ENCODE results near the gene TSPYL4.
"Not testable (repeated sequence)": the region's sequence is repeated elsewhere in the genome, so short reads cannot be mapped to it uniquely, and the experiment has no call there.

Gene TSPYL4

DNA sequence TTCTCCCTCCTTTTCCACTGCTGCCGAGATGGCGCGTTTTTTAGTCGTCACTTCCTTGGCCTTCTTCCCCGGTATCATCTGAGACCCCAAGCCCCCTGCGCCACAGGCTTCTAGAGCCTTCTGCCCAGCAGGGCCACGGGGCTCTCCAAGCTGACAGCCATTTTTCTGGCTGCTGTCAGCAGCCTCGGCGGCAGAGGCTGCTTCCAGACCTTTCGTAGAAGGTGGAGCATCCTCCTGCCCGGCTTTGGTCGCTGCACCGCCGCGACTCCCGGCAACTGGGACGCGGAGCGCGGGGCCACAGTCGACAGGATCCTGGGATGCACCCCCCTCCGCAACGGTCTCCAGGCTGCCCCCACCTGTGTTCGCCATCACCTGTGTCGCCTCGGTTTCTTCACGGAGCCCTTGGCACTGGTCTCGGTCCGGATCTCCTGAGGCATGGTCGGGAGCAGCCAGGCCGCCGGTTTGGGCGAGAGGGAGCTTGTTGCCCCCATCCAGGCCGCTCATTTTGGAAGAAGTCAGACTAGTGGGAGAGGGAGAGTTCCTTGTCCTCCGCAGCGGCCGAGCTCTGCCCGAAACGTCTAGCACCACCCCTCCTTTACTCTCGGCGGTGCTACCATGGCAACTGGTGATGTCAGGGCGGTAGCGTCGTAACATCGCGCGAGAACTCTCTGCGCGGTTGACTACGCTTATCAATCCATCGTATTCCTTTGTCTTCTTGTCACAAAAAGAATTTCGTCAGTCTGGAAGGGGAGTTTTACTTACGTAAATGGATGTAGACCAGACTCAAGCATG lies at the start of gene TSPYL4:
TSPYL4 (minus strand) TSS at position 571 of the 792 bp plus-strand sequence; CDS start at position 504, 67 bp downstream.
- peak; percentile 83 to 89 for DNase-seq

DNA sequence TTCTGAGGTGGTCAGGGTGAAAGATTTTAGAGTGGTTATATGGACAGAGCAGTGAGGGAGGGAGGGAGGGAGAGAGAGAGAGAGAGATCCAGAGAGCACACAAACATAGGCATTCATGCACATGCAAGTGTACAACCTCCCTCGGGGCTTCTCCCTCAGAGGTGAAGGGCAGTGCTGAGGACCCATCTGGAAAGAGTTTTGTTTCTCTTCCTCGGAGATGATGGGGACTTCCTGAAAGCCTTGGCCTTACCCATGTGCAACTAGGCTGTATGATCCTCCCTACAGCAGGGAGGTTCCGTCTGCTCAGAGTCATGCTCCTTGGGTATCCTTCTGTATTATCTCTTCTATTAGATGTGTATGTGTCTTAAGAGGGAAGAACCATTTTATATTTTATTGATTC lies 47.2 kb upstream of the TSPYL4 start:
- DNase-seq: no peak

DNA sequence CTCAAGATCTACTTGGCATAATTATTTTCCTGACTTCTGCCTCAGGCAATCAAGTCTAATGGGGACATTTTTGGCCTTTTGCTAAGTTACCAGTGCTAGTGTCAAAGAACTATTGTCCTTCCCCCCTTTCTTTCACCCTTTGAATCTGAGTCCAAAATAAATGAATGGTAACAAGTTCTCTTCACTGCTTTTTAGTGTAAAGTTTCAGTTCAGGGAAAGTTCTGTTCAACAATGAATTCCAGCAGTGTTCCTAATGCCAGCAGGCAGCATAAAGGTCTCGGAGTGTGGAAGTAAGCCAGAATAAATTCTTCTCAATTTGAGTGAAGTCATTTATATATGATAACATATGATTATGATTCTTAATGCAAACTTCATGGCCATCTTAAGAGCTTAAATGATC lies 46.7 kb upstream of the TSPYL4 start:
- DNase-seq: no peak

DNA sequence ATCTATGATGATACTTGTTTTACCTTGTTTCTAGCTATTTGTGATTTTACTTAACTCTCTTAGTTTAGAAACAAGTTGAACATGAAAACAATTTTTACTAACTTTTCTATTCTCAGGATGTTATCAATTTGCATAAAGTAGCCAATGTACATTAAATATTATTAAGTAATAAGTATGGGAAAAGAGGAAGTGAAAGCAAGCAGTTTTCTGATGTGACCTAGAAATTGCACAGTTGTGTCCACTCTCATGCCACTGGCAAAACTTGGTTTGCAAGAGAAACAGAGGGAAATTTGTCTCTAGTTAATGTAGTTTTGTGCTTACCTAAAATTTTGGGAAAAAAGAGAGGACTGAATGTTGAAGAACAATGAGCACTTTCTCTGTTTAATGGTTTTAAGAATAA lies 45.1 kb upstream of the TSPYL4 start:
- no peak for DNase-seq

DNA sequence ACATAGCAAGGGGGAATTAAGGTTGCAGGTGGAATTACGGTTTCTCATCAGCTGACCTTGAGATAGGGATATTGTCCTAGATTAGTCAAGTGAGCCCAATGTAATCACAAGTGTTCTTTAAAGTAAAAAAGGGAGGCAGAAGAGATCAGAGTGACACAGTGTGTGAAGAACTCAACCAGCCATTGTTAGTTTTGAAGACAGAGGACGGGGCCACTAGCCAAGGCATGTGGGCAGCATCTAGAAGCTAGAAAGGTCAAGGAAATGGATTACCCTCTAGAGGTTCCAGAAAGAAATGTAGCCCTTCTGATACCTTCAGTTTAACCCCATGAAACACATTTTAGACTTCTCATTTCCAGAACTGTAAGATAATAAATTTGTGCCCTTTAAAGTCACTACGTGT lies 44.4 kb upstream of the TSPYL4 start:
- no peak for DNase-seq

DNA sequence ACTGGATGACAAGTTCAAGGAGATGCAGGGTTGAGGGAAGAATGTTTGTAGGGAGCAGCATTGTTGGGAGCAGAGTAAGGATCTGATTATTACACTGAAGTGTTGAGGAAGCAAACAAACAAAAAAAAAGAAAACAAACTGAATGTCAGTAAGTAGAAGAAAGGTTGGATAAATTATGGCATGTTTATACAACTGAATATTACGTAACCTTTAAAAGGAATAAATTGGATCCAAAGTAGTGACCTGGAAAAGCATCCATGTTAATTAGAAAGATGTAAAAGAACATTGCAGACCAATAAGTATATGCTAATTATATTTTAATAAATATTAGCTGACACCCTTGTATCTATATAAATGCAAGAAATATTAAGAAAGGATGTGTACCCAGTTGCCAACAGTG lies 38.7 kb upstream of the TSPYL4 start:
- DNase-seq: no peak

DNA sequence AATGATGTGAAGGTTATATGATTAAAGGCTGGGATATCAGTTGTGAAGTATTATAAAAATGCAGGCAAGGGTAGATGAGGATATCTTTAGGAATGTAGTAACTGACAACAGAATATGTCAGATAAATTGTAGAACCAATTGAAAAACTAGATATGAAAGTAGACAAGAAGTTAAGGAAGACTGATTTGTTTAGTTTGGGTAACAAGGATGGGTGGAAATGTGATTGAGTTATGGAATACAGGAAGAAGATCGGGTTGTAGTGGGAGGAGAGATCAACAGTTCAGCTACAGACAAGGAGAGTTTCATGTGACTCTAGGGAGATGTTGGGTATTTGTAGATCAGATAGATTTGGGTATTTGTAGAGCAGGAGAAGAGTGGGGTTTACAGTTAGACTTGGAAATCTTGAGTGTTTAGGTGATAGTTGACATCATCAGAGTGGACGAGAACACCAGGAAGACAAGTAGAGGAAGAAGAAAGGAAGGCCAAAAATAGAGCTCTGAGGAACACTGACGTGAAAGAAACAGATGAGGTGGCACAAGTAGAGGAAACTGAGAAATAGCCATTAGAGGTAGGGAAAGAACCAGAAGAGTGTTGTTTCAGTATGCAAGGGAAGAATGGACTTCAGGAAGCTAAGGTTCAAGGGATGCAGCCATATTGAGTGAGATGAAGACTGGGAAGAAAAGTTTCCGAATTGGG lies 38.0 kb upstream of the TSPYL4 start:
- DNase-seq: no peak

DNA sequence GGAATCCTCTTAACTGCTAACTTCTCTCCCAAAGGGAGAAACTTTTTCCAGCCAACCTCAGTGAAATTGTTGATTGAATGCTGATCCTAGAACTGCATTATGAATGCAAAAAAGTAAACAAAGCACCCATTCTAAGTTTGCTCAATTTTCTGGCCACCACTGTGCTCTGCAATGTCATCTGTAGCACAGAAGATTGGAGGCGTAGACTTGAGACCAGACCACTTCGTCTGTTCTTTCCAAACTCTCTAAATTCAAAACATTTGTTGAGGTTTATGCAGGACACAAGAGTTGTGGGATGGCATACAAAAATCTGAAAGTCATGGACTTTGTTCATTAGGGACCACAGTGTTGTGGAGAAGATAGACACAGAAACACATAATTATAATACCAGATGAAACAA lies 36.9 kb upstream of the TSPYL4 start:
- DNase-seq: no peak

DNA sequence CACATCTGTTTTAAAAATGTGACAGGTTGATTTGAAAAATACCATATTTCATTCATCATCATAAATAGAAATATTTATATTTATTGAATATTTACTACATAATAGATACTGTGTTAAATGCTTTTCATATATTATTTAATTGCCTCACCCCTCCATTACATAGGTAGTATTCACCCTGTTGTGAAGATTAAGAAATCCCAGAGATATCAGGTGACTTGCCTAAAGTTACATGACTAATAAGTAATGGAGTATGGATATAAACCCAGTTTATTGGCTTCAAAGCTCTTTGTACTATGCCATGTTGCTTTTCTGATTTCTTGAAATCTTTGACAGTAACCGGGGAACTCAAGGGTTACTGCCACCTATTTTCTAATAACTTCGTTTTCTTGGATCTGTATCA lies 36.0 kb upstream of the TSPYL4 start:
- DNase-seq: no peak

DNA sequence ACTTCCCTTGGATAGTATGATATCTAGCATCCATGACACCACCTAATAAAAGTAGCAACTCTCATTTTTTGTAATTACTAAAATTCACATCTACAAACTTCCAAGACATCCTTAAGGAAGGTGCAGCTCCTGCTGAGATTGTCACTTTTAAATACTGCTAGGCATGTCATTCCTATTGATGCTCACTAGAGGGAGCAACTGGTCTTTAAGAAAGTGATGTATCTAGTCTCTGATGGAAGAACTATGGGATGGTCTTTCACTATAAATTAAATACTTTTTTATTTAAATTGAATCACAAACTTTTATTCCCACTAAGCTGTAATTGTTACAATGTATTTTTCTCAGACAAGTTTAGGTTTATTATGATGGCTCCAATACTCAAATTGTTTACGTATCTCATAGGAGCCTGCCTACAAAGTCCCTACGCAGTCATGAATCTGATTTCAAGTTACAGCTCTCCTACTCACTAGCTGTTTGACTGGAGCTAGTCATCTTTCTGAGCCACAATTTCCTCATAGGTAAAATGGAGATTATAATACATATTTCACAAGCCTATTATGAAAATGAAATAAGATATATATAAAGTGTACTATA lies 33.9 kb upstream of the TSPYL4 start:
- DNase-seq: no peak

DNA sequence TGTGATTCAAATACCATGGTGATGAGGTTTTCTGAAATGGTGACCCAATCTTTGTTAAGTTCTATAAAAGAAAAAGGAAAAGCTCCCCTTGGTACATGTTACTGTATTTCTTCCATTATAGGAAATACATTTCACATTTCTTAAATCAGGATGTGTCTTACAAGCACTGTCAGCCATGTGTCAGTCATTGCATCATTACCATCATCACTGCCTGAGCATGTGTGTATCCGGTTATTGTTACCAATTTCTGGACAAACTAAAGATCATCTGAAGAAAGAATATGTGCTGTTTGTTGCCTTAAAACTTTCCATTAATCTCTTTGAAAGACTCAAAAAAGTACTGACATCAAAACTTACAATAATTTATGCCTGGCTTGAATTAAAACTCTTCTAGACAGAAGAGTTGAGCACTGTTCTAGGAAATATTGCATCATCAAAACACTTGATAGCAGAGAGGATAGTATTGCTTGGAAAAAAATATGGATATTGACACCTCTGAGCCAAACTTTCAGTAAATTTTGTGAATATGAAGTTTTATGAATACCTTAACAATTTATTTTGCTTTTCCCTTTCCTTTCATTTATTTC lies 33.0 kb upstream of the TSPYL4 start:
- no peak for DNase-seq

DNA sequence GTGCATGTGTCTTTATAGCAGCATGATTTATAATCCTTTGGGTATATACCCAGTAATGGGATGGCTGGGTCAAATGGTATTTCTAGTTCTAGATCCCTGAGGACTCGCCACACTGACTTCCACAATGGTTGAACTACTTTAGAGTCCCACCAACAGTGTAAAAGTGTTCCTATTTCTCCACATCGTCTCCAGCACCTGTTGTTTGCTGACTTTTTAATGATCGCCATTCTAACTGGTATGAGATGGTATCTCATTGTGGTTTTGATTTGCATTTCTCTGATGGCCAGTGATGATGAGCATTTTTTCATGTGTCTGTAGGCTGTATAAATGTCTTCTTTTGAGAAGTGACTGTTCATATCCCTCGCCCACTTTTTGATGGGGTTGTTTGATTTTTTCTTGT lies 31.1 kb upstream of the TSPYL4 start:
- not testable (repeated sequence) for DNase-seq

DNA sequence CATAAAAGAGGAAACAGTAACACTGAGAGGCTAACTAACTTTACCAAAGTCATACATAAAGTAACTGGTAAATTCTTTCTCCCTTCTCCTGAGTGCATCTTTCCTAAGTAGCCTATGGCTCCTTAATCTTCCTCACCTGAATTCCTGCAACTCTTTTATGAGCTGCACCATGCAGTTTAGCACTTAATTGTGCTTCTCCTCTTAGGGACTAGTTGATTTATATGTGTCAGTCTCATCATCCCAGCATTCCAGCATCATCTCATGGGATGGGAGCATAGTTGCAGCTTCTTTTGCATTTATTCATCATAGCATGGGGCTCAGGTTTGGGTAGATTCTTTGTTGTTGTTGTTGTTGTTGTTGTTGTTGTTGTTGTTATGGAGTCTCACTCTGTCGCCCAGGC lies 29.3 kb upstream of the TSPYL4 start:
- no peak for DNase-seq

DNA sequence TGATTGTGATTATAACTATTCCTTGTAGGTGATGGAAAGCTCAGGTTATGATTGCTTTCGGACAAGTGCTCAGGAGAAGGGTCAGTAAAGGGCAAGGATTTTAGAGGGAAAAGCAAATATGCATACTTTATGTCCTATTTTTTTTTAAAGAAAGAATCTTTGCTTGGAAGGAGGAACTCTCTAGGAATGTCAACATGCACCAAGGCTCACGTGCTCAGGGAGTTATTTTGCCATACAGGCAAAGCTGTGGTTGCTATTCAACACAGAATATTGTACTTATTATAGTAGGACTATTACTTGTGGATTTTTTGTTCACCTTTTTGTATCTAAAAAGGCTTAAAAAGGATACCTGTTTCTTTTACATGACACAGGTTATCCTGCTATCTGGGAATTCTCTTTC lies 28.8 kb upstream of the TSPYL4 start:
- no peak for DNase-seq

DNA sequence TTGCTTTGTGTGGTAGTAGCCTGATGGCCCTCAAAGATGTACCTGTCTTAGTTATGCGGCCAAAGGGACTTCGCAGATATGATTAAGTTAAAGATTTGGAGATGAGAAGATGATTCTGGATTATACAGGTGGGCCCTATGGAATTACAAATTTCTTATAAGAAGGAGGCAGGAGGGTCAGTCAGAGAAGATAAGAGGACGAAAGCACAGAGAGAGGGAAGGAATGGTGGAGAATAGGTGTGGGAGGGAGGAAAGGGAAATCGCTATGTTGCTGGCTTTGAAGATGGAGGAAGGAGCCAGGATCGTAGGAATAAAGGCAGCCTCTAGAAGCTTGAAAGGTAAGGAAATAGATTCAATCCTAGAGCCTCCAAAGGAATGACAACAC lies 27.1 kb upstream of the TSPYL4 start:
- no peak for DNase-seq

DNA sequence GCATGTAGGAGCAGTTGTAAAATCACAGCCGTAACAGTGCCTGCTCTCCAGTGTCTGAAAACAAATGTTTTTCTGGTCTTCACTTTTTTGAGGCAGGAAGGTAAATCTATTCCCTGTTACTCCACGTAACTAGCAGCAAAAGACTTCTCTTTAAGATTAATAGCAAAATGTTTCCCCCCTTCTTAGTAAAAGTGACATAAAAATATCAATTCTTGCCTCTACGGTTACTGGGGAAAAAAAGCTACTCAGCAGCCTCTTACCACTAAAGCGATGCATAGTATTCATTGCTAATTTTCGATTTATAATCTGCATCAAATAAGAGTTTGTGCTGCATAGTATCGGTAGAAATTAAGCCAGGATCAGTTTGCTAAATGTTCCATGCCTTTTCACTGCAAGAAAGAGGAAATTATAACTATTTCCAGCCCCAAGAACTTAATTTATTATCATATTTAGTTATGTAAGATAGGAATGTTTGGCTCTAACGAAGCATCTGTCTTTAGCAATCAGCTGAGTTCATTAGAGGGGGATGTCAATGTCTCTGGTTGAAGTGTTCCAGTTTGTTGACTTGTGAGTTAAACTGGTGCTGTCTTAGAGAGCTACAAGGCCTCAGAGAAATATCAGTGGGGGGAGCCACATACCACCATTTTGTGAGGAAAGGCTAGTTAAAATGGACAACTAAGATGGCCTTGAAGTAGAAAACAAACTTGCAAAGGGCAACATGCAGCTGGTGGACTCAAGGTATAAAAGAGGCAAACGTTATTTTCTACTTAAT lies 26.5 kb upstream of the TSPYL4 start:
- no peak for DNase-seq

DNA sequence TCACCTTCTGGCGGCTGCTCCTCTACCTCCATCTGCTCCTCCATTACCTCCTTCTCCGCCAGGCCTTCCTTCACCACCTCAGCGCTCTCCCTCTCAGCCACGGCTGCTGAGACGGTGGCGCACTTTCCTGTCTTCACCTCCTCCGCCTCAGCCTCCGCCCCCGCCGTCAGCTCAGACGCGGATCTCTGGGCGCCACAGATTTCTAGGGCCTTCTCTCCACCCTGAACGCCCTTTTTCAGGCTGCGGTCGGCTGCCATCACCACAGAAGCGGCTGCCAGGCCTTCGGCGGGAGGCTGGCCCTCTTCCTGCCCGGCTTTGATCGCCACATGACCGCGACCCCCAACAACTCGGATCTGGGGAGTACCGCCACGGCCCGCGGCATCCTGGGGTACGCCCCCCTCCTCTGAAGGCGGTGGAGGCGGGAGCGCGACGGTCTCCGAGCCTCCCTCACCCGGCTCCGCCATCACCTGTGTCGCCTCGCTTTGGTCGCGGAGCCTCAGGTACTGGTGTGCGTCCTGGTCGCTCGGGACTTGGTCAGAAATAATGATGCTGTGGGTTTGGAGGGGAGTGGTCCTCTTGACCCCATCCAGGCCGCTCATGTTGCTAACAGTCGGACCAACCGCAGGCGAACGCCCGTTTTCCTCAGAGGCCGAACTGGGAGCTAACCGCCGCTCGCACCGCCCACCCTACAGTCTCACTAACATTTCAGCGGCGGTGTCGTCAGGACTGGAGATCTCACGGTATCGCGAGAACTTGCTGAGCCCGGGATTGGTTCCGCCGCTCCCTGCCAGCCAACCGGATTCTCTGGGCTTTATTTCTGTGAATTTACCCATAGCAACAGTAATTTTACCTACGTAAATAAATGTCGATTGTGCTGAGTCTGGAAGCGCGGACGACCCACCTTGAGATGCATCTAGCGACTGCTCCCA lies 25.6 kb upstream of the TSPYL4 start, which contains the start of gene TSPYL1:
TSPYL1 (minus strand) TSS at position 699 of the 929 bp plus-strand sequence; CDS start at position 599, 100 bp downstream.
- DNase-seq: peak; percentile 86 to 94

DNA sequence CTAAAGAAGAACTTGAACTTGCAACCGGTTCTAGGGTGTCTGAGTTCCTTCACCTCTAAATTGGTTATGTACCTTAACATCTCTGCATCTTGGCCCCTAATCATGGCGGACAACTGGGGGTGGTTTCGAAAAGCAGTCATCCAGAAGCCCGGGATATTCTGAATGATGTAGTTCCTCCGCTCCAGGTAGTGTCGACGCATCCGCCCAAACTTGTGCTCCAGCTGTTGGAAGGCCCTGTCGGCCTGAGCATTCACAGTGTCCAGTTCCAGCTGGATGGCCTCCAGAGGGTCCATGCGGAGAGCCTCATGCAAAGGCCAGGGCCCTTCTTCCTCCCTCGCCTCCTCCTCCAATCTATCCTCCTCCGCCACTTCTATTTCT lies 25.0 kb upstream of the TSPYL4 start:
- no peak for DNase-seq

DNA sequence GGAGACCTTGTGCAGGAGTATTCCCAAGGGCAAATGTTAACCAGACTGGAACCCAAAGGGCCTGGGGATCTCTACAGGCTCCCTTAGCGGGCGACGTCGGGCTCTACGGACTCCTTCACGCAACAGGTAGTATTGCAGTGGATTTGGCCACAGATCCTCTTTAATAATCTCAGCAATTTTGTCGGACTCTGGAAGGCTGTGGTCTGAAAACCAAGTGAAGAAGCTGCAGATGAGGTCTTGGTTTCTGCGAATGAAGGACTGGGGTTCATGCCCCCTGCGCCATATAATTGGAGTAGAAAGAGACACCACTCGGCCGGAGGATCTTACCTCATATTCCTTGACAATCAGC lies 24.6 kb upstream of the TSPYL4 start:
- DNase-seq: no peak

DNA sequence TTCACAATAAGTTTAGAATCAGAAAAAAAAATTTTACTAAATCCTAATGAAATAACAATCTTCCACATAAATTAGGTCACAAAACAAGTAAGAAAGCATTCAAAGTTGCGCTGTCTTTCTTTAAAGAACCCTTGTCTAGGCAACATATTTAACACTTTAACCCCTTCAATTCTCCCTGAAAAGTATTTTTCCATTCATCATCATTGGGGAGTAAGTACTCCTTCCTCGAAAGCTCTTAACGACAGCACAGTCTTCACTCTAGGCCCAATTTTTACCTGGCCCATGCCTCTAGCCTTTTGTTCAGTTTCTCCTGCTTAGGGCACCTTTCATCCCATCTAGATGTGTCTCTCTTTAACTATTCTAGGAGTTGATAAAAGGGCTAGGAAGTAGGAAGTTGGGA lies 23.2 kb upstream of the TSPYL4 start:
- DNase-seq: no peak

DNA sequence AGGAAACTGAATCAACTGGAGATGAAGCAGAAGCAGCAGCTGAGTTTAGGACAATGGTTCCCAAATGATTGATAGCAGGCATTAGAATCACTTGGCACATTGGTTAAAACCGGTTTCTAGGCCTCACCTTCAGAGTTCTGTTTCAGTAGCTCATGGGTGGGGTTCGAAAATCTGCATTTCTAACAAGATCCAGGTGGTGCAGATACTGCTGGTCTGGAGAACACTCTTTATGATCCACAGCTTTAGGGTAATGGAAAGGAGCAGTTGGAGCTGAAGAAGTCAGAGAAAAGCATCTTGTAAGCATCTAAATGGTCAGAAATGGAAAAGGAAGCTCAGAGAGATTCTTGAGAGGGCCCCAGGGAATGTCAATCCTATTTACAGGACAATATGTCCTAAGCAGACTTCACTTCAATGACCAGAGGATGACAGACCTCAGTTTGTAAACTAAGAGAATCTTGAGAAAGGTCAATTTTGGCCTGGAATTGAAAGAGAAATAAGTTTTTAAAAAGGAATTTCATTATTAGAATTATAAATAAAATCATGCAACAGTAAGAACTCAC lies 17.4 kb upstream of the TSPYL4 start:
- no peak for DNase-seq

Data from stimulated activated CD4-positive, alpha-beta T cell treated with anti-CD3 and anti-CD28 coated beads, Interleukin-4, amount 100 ng/mL, for 4 hours (primary cell).